Fibroblast of lung (primary cell): ENCODE results near the gene CSPG4. TPM values are rescaled to one million over a fixed set of nuclear protein-coding genes. Genes with fewer than 3 reads are reported as not detected.
"Not testable (repeated sequence)": the region's sequence is repeated elsewhere in the genome, so short reads cannot be mapped to it uniquely, and the experiment has no call there.

ENCODE experiments used
- DNase-seq, 2 donors: peaks; one replicate each; pipeline versions ENCODE4 v3.0.0 to v3.0.0-alpha.2; 2010; ENCODE audit warnings: low read depth in 2 of 2
- H2AFZ ChIP-seq: 2 replicates; pipeline ENCODE4 v1.5.1; 2012; ENCODE audit warnings: low read length, control low read depth, inconsistent platforms
- H3K27ac ChIP-seq: 2 replicates; pipeline ENCODE4 v1.5.1; 2011; ENCODE audit warnings: low read length, control low read depth; ENCODE audit not compliant: insufficient read depth
- H3K27me3 ChIP-seq: 2 replicates; pipeline ENCODE4 v1.5.1; 2011; ENCODE audit warnings: mild to moderate bottlenecking, low read length; ENCODE audit not compliant: control insufficient read depth, insufficient read depth
- H3K36me3 ChIP-seq: 2 replicates; pipeline ENCODE4 v1.5.1; 2011; ENCODE audit warnings: low read length; ENCODE audit not compliant: control insufficient read depth, insufficient read depth
- H3K4me1 ChIP-seq: 2 replicates; pipeline ENCODE4 v1.5.1; 2011; ENCODE audit warnings: low read length; ENCODE audit not compliant: control insufficient read depth, insufficient read depth; ENCODE audit errors: extremely low read depth
- H3K4me2 ChIP-seq: 2 replicates; pipeline ENCODE4 v1.5.1; 2011; ENCODE audit warnings: low read length, control low read depth; ENCODE audit not compliant: insufficient read depth; ENCODE audit errors: extremely low read depth
- H3K4me3 ChIP-seq, 4 experiments: fragments of 200-600 bp in 1 of 4; sonication (generic) in 1 of 4; replicated peaks in 1 of 4; 2 replicates each; pipeline ENCODE4 v1.5.1; 2011 to 2016; ENCODE audit warnings: low read length in 4 of 4, low read depth in 3 of 4, mild to moderate bottlenecking in 3 of 4, control low read depth in 2 of 4, inconsistent platforms in 1 of 4, mixed read lengths in 1 of 4; ENCODE audit not compliant: insufficient read depth in 1 of 4; ENCODE audit errors: control extremely low read depth in 1 of 4
- H3K79me2 ChIP-seq: 2 replicates; pipeline ENCODE4 v1.5.1; 2012; ENCODE audit warnings: mild to moderate bottlenecking, low read length, inconsistent platforms; ENCODE audit not compliant: control insufficient read depth, insufficient read depth
- H3K9ac ChIP-seq: 2 replicates; pipeline ENCODE4 v1.5.1; 2011; ENCODE audit warnings: mild to moderate bottlenecking, low read length, control low read depth; ENCODE audit not compliant: insufficient read depth
- H3K9me3 ChIP-seq: 2 replicates; pipeline ENCODE4 v1.5.1; 2012; ENCODE audit warnings: low read depth, low read length; ENCODE audit not compliant: control insufficient read depth, insufficient read depth
- H4K20me1 ChIP-seq: 2 replicates; pipeline ENCODE4 v1.5.1; 2011; ENCODE audit warnings: low read length; ENCODE audit not compliant: control insufficient read depth, insufficient read depth; ENCODE audit errors: extremely low read depth
- EZH2 ChIP-seq: IDR thresholded peaks from 2 replicates; pipeline ENCODE4 v1.5.1; 2012; ENCODE audit warnings: low read length, control low read depth, mild to moderate bottlenecking; ENCODE audit errors: missing control alignments
- polyA plus RNA-seq, 2 donors: library from polyadenylated mRNA; depleted of rRNA in 1 of 2; stranded (reverse) in 1 of 2; unstranded in 1 of 2; fragments of >200 nt; gene quantifications; 2 replicates each; pipeline ENCODE4 v1.2.1, GENCODE V29; 2011 to 2012; ENCODE audit warnings: missing spikeins in 1 of 2
- total RNA-seq: library from RNA; depleted of rRNA; stranded (reverse); fragments of >200 nt; gene quantifications from 2 replicates; pipeline ENCODE4 v1.2.1, GENCODE V29; 2014
- TF ChIP-seq, protein P1 (sequence below), 2 donors: IDR thresholded peaks in 1 of 2; conservative IDR thresholded peaks in 1 of 2; 1 replicate in 1 of 2; 2 replicates in 1 of 2; pipeline ENCODE4 v1.5.1; 2011 to 2012; ENCODE audit warnings: low read length in 2 of 2, control low read depth in 1 of 2, inconsistent platforms in 1 of 2, low read depth in 1 of 2, mild to moderate bottlenecking in 1 of 2

Gene CSPG4
- total and polyA plus RNA-seq, 2 donors (not counting 1 experiment from before 2014, with no cell fraction given): 23.1 to 109 TPM

DNA sequence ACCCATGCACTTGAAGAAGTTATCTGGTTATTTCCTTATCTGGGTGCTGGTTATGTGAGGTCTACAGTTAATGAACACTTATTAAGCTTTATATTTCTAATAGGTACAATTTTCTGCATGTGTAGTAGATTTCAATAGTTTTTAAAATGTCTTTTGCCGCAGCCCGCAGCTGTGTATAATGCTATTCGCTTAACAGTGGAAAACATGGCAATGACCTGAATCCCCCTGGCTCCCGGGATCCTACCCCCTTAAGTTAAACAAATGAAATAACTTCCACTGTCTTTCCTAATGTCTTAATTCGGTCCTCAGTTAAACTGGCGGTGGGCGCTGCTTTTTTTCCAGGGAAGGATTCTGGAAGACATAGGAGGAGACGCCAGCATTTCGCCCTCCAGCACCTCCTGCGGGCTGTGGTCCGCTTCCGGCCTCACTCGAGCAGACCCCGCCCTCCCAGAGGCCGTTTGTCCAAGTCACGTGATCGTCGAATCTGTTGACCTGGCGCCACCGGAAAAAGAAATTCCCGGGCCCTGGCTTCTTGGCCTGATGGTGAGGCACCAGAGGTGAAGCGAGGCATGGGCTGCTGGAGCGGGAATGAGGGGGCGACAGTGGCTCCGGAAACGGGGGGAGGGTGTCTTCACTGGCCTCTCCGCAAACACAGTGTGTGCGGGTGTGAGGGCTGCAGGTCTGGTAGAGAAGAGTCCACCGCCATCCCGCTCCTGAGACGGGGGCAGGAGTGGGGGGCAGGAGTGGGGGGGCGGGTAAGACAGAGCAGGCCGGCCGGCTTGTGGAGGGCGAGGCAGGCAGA lies 45.6 kb upstream of the CSPG4 start:
- no peaks in the 10 kb centered on the region for H3K9me3 ChIP-seq
- H3K4me1 ChIP-seq: peaks cover 2% of the 10 kb centered on the region
- peak overlapping the region; percentile 95 for H2AFZ ChIP-seq
- peak overlapping the region; percentile 59 for H3K27ac ChIP-seq
- DNase-seq: peak; percentile 80 to 84
- H3K4me2 ChIP-seq: peak overlapping the region; percentile 80
- H4K20me1 ChIP-seq: no peaks in the 10 kb centered on the region
- no peak for TF ChIP-seq EZH2
- TF ChIP-seq, protein P1, sequence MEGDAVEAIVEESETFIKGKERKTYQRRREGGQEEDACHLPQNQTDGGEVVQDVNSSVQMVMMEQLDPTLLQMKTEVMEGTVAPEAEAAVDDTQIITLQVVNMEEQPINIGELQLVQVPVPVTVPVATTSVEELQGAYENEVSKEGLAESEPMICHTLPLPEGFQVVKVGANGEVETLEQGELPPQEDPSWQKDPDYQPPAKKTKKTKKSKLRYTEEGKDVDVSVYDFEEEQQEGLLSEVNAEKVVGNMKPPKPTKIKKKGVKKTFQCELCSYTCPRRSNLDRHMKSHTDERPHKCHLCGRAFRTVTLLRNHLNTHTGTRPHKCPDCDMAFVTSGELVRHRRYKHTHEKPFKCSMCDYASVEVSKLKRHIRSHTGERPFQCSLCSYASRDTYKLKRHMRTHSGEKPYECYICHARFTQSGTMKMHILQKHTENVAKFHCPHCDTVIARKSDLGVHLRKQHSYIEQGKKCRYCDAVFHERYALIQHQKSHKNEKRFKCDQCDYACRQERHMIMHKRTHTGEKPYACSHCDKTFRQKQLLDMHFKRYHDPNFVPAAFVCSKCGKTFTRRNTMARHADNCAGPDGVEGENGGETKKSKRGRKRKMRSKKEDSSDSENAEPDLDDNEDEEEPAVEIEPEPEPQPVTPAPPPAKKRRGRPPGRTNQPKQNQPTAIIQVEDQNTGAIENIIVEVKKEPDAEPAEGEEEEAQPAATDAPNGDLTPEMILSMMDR (conservative IDR thresholded peaks at IDR 0.05 in 1 of 2, IDR thresholded peaks at IDR 0.05 in 1 of 2; ENCODE audit: low read depth in 1 of 2, low read length in 2 of 2): peak; percentile 24 to 38
- no peaks in the 10 kb centered on the region for H3K79me2 ChIP-seq
- H3K4me3 ChIP-seq: peak overlapping the region; percentile 46 to 66 (median 54)
- H3K36me3 ChIP-seq: no peaks in the 10 kb centered on the region
- H3K9ac ChIP-seq: peak overlapping the region; percentile 53
- no peaks in the 10 kb centered on the region for H3K27me3 ChIP-seq

DNA sequence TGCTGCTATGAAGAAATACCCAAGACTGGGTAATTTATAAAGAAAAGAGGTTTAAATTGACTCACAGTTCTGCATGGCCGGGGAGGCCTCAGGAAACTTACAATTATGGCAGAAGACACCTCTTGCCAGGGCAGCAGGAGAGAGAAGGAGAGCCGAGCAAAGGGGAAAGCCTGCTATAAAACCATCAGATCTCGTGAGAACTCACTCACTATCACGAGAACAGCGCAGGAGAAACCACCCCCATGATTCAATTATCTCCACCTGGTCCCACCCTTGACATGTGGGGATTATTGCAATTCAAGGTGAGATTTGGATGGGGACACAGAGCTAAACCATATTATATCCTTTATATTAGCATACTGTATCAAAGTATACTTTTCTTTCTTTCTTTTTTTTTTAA lies 42.2 kb upstream of the CSPG4 start:
- H3K9me3 ChIP-seq, H3K36me3 ChIP-seq, H3K9ac ChIP-seq, H3K27me3 ChIP-seq, H3K4me3 ChIP-seq, H3K27ac ChIP-seq, H3K4me1 ChIP-seq, H3K79me2 ChIP-seq, H4K20me1 ChIP-seq, DNase-seq, H3K4me2 ChIP-seq, H2AFZ ChIP-seq: not testable (repeated sequence)

DNA sequence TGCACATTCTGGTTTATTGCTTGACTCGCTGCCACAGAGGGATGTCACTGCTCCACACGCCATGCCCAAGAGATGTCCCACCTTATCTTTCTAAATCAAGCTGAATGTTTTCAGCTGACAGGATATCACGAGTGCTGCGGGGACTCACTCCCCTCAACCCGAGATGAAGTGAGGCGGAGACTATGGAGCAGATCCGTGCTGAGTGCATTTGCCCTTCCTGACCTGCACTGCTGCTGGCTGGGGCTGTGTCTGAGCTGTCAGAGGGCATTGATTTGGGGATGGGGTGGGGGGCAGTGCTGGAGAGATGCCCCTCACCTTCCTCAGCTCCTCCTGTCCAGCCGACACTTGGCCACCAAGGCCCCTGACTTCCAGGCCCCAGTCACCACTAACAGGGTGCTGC lies 40.5 kb upstream of the CSPG4 start:
- no peak overlapping the region for H3K9ac ChIP-seq
- no peaks in the 10 kb centered on the region for H3K9me3 ChIP-seq
- H3K27me3 ChIP-seq: no peaks in the 10 kb centered on the region
- H3K79me2 ChIP-seq: no peaks in the 10 kb centered on the region
- no peak overlapping the region for H3K4me3 ChIP-seq
- H3K36me3 ChIP-seq: no peaks in the 10 kb centered on the region
- H4K20me1 ChIP-seq: no peaks in the 10 kb centered on the region
- DNase-seq: no peak
- no peaks in the 10 kb centered on the region for H3K4me1 ChIP-seq
- H3K4me2 ChIP-seq: no peak overlapping the region
- H3K27ac ChIP-seq: no peak overlapping the region
- H2AFZ ChIP-seq: no peak overlapping the region
- no peak for TF ChIP-seq EZH2
- TF ChIP-seq, protein P1 (conservative IDR thresholded peaks at IDR 0.05 in 1 of 2, IDR thresholded peaks at IDR 0.05 in 1 of 2; ENCODE audit: low read depth in 1 of 2, low read length in 2 of 2): no peak
